Stomach (tissue), 4 donors: ENCODE measurements around the gene HMG20A.

ENCODE experiments used
- CTCF ChIP-seq, 7 experiments: fragments of 450-650 bp in 4 of 7; fragments of 200-600 bp in 3 of 7; sonication (generic) in 3 of 7; IDR thresholded peaks; one replicate each; pipeline ENCODE4 v1.5.1; 2016 to 2019; ENCODE audit warnings: antibody characterized with exemption in 7 of 7, control low read depth in 2 of 7, mild to moderate bottlenecking in 1 of 7
- EP300 ChIP-seq: sonication (generic); formaldehyde crosslinking; IDR thresholded peaks from one replicate; pipeline ENCODE4 v1.6.1; 2017; ENCODE audit warnings: antibody characterized with exemption
- POLR2A ChIP-seq, 4 donors: fragments of 450-650 bp; IDR thresholded peaks; one replicate each; pipeline ENCODE4 v1.6.1; 2016; ENCODE audit warnings: antibody characterized with exemption in 4 of 4, control low read depth in 2 of 4, mild to moderate bottlenecking in 1 of 4, moderate library complexity in 1 of 4

DNA sequence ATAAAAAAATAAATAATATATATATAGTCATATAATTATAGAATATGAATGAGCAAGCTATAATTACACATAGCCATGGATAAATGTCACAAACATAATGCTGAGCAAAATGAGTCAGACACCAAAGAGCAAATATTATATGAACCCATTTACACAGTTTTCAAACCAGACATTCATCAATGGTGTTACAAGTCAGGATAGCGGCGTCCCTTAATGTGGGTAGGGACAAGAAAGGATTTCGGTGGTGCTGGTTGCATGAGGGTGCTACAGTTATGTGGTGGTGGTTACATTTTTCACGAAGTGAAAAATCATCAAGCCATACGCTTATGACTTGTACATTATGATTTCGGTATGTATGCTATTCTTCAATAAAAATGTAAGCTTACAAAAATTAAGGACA, 100.5 kb downstream of the HMG20A start:
- TF ChIP-seq CTCF (IDR thresholded peaks at IDR 0.05) = no peak
- no peak for TF ChIP-seq EP300
- no peak for TF ChIP-seq POLR2A (IDR thresholded peaks at IDR 0.05)
